ENCODE data around the gene LRRK1.

- TF ChIP-seq CTCF (IDR thresholded peaks at IDR 0.05), result no peak
- TF ChIP-seq POLR2AphosphoS5 (IDR thresholded peaks at IDR 0.05; ENCODE audit: insufficient read depth in 1 of 2, low read depth in 1 of 2), result no peak
These were observed 7.1 kb downstream of the LRRK1 start for GRCh38 chr15:100926258-100926657.
